Fibroblast of the conjunctiva (primary cell): ENCODE measurements around the gene CYB5R2.
A peak's percentile ranks its signal among the peaks of the same experiment; 100 is the strongest.

ENCODE experiments used
- DNase-seq: peaks from one replicate; pipeline ENCODE4 v3.0.0-alpha.2; 2010; ENCODE audit warnings: low read depth

CYB5R2 gene

DNA sequence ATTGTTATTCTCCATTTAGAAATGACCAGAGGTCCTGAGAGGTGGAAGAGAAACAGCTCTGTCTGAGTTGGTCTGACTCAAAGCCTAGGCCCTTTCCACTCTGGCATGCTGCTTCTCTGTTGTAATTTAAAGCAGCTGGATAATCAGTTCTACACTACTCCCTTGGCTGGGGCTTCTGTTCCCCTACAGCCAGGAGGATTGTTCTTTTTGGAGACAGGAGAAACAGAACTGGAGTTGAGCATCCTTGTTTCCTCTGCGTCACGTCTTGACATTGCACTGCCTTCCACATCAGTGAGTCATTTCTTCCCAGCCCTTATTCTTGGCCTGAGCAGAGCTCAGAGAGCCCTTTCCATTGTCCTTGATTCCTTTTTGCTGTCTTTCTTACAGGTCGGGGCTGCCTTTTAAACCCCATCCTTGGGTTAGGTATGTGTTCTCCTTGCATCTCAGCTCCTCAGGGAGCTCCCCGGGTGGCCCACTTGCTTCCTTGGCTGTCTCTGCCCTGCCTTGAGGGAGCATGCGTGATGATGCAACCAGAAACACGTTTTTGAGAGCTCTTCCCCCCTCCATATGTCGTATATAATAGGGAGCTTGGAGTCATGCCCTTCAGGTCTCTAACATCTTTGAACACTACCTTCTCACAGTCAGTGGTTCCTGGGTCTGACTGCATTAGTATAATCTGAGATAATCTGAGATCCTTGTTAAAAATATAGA is 35.7 kb downstream of the CYB5R2 start:
- peak; percentile 87 for DNase-seq

DNA sequence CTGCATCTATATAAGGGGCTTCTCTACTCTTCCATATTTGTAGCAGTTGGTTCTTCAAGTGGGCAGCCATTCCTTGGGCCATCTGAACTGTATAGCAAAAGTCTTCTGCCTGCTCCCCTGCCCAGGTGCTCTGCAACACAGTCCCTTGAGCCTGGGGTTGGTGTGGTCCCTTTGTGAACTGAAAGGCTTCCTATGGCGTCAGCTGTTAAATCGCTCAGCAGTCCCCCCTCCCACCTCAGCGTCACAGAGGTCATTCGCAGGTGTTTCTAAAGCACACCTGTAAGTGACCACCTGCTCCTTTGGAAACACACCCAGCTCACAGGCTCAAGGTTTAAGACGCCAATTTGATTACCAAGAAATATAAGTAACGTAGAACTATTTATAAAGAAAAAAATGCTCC is 37.0 kb downstream of the CYB5R2 start:
- DNase-seq: no peak

DNA sequence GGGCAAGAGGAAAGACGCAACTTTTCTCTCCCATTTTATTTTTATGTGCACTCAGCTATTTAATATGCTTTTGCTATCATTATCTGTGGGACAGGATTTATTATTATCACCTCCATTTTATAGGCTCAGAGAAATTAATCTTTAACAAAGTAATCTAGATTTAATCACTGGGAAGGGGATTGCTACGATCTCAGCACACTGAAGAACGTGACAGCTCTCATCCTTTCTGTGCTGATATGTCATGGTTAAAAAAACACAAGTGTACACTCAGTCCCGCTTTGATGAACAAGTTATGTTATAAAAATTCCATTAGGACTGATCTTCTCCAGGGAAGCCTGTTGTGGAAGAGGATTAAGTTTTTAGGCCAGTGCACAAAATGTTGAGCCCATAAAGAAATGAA is 37.6 kb downstream of the CYB5R2 start:
- DNase-seq: no peak

DNA sequence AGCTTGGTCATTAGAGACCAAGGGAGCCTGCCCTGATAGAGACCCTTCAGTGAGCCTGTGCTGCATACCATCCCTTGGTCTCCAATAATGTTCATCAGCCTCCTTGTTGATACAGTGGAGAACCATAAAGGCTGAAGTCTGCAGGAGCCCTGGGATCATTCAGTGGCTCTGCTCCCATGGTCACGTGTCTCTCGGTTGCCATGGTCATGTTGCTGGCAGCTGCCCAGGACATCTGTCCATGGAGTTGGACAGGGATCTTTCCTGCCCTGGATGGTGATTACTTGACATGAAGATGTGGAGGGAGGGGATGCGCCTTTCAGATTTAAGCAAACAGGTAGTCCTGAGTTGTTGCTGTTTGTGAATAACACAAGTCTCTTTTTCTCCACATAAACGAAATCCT is 38.2 kb downstream of the CYB5R2 start:
- no peak for DNase-seq

DNA sequence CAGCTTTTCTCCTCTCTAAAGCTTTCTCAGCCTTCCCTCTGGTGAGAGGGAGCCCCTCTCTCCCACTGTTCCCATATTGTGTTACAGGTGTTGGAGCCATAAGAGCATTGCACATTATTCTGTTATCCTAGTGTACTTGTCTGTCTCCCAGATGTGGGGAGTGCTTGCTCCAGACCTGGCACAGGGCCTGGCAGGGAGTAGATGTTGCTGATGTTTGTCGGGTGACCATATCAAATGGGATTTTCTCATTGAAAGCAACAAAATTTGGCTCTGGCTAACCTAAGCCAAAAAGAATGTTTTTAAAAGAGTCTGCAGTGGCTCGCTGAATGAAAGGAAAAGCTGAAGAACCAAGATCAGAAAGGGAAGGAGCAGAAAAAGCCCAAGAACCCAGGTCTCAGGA is 41.1 kb downstream of the CYB5R2 start:
- no peak for DNase-seq

DNA sequence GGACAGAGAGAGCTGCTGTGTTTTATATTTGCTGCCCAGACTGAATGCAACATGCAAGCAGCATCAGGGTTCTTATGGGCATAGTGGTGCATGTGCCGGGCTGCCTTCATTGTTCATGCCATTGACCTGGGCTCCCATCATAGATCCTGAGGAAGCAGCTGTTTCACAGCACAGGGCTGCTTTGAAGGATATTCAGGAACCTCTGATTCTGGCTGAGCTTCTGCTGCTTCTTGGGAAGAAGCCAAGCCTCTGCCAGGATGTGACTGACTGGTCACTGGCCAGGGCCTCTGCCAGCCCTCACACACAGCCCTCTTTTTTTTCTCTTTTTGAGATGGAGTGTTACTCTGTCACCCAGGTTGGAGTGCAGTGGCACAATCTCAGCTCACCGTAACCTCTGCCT is 43.3 kb downstream of the CYB5R2 start:
- no peak for DNase-seq

DNA sequence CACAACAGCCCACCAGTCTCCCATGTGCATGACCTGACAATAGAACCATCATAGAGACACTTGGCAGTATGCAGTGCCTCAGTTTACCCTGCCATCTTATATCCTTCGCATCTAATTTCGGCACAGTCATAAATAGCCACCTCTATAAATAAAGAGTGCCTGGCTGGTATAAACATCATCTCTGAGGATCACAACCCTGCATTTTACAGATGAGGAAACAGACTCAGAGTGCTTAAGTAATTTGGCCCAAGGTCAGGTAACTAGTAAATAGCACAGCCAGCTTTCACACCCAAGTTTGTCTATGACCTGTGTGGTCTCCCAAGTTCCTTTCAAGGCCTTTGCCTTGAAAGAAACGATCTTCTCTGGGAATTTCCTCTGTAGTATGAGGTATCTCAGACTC is 44.6 kb downstream of the CYB5R2 start:
- DNase-seq: no peak

DNA sequence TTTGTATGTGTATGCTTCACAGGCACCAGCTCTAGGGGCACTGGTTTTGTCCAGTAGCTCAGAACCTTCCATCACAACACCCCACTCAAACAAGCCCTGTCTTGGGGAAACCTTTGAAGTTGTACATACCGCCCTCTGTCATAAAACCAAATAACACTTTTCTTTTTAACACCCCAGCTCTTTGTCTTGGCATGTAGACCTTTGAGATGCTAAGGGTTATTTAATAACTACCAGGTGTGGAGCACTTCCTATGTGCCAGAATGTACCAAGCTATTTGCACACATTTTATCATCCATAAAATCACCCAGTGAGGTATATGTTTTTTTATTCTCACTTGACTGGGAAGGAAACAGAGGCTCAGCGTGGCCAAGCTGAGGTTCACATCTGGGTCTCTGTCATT is 50.6 kb downstream of the CYB5R2 start:
- no peak for DNase-seq

DNA sequence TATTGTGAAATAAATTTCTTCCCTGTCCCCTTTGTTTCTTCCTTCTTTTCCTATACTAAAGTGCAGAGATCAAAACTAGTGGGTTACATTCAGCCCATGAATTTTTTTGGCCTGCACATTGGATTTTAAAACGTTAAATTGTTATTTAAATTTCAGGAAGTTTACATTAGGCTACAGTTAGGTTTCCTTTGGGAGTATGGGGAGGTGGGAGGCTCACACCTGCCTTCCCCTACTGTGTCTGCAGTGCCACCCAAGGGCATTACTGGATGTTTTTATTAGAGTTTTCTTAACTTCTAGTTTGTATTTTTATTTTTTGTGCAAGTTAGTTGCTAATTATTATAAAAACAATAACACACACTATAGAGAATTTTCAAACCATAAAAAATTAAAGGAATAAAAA is 51.7 kb downstream of the CYB5R2 start:
- no peak for DNase-seq

DNA sequence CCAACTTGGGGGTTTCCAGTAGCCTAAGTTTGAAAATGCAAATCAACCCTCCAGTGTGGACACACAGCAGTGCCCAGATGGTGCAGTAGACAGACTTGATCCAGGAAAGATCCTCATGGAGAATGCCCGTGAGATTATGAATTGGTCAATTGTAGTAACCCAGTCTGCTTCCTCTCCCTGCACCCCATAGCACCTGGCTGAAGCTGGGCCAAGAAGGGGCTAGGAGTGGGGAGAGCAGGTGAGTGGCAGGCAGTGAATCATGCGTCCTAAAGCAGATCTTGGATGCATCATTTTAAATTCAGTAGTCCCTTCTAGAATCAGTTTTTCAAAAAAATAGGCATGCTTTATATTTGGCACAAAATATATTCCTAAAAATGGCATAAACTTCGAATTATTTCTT is 52.2 kb downstream of the CYB5R2 start:
- no peak for DNase-seq

DNA sequence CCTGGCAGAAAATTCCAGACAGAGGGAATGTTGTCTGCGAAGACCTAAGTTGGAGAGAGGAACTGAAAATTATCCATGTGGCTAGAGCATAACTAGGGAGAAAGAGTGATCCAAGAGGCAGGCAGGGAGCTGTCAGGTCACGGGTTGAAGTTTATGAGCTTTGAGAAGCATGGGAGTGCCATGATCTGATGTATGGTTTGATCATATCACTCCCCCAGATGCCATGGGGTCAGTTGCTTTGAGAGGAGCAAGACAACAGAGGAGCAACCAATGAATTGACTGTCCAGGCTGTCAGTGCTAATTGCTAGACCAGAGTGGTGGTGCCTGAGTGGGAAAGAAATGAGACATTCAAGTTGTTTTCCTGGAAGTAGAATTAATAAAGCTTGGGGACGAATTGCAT is 54.0 kb downstream of the CYB5R2 start:
- DNase-seq: no peak

DNA sequence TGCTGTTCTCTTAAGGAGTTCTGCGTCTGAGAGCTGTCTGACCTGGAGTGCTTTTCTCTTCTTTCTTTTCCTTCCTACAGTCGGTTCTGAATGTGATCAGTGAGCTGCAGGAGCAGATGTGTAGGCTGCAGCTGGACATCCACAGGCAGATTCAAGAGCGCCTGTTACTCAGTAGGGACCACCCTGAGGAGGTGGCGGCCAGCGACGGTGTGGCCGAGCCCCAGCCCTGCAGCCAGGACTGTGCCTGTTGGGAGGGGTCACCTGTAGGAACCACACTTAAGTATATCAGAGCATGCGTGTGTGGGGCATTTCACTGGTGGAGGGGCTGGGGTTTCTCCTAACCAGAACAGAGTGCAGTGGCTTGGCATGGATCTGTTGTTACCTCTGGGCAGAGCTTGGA is 56.3 kb downstream of the CYB5R2 start:
- no peak for DNase-seq
